Measurements from ENCODE around the gene OXER1. TPM values are rescaled to one million over a fixed set of nuclear protein-coding genes. Genes with fewer than 3 reads are reported as not detected.

The OXER1 gene
- total RNA-seq, 6 donors from 2014 or later: 0.22 to 3.1 (median 1.3) TPM

DNA sequence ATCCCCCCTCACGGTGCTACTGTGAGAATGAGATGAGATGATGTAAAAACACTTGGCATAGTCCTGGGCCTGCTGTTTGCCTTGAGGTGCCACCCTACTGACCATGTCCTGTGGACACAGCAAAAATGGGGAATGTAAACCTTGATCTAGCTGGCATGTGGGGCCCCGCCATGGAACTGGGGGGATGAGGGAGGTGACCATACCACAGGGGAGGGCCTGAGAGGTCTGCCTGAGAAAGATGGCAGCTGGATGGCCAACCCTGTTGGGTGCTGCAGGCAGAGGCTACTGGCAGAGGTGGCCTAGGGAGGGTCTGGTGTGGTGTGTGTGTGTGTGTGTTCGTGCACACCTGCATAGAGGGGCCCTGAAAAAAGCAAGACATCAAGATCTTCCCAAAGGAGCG lies 27.7 kb upstream of the OXER1 start:
- H3K4me1 ChIP-seq: peaks cover 9 to 20% (median 14%) of the 10 kb centered on the region in 4 donors
- H3K36me3 ChIP-seq: no peaks in the 10 kb centered on the region
- ATAC-seq (ENCODE audit: low FRiP score in 2 of 2) (no peak), DNase-seq (no peak)
- 80 to 91% methylated on average over 3 to 4 of the region's 4 CpGs for WGBS, 2 donors
- no peaks in the 10 kb centered on the region for H3K9me3 ChIP-seq
- TF ChIP-seq, protein P1, sequence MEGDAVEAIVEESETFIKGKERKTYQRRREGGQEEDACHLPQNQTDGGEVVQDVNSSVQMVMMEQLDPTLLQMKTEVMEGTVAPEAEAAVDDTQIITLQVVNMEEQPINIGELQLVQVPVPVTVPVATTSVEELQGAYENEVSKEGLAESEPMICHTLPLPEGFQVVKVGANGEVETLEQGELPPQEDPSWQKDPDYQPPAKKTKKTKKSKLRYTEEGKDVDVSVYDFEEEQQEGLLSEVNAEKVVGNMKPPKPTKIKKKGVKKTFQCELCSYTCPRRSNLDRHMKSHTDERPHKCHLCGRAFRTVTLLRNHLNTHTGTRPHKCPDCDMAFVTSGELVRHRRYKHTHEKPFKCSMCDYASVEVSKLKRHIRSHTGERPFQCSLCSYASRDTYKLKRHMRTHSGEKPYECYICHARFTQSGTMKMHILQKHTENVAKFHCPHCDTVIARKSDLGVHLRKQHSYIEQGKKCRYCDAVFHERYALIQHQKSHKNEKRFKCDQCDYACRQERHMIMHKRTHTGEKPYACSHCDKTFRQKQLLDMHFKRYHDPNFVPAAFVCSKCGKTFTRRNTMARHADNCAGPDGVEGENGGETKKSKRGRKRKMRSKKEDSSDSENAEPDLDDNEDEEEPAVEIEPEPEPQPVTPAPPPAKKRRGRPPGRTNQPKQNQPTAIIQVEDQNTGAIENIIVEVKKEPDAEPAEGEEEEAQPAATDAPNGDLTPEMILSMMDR (IDR thresholded peaks at IDR 0.05): no peak
- TF ChIP-seq POLR2A (IDR thresholded peaks at IDR 0.05) (no peak), EP300 (IDR thresholded peaks at IDR 0.05) (no peak), POLR2AphosphoS5 (IDR thresholded peaks at IDR 0.05) (no peak)
- peak overlapping the region in 3 of 4 donors; percentile 53 to 61 (median 53) for H3K4me3 ChIP-seq
- H3K27ac ChIP-seq: peak overlapping the region in 2 of 4 donors; percentile 85 to 87
- no peaks in the 10 kb centered on the region for H3K27me3 ChIP-seq

DNA sequence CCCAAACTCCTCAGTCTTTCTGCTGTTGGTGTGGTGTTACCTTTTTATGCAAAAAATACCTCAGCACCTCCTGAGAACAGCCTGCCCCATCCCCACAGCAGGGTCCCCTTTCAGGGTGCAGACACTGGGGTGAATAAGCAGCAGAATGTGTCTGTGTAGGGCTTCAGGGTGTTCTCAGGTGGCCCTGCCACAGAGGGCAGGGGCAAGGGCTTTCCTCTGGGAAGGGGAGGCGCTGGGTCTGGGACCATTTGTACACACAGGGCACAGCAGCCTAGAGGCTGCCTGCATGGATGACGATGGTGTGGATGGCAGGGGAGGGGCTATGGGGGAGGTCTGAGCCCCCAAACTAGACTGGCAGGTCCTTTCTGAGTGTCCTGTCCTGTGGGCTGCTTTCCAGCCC lies 25.8 kb upstream of the OXER1 start:
- TF ChIP-seq, protein P1 (IDR thresholded peaks at IDR 0.05): no peak
- TF ChIP-seq POLR2A (IDR thresholded peaks at IDR 0.05): no peak
- no peak for TF ChIP-seq POLR2AphosphoS5 (IDR thresholded peaks at IDR 0.05)
- no peak for TF ChIP-seq EP300 (IDR thresholded peaks at IDR 0.05)
- WGBS, 2 donors: 89 to 93% methylated on average over 2 of the region's 2 CpGs
- H3K27me3 ChIP-seq: no peaks in the 10 kb centered on the region
- ATAC-seq (ENCODE audit: low FRiP score in 2 of 2): no peak
- H3K4me1 ChIP-seq: peaks cover 9 to 20% (median 14%) of the 10 kb centered on the region in 4 donors
- no peak overlapping the region for H3K4me3 ChIP-seq
- DNase-seq: no peak
- H3K9me3 ChIP-seq: no peaks in the 10 kb centered on the region
- no peak overlapping the region for H3K27ac ChIP-seq
- no peaks in the 10 kb centered on the region for H3K36me3 ChIP-seq

DNA sequence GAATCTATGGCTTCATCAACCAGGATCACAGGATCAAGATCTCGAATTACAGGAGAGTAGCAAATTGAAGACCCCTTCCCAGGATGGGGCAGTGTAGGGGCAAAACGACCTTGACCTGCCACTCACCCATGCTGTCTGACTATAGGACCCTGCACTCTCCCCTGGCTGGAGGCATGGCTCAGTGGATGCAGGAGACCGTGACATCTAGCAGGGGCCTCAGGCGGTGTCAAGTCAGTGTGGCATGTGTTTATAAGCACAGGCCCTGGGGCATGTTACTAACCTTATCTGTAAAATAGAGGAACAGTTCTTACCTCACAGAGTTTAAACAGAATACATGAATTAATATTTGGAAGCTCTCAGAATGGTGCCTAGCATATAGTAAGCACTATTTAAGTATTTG lies 24.9 kb upstream of the OXER1 start:
- DNase-seq: no peak
- Histone ChIP-seq H3K27ac (no peak overlapping the region), H3K4me3 (no peak overlapping the region), H3K9me3 (no peaks in the 10 kb centered on the region), H3K36me3 (no peaks in the 10 kb centered on the region), H3K4me1 (peaks cover 9 to 20% (median 14%) of the 10 kb centered on the region in 4 donors), H3K27me3 (no peaks in the 10 kb centered on the region)
- WGBS, 2 donors: 67 to 78% methylated on average over 4 of the region's 4 CpGs
- ATAC-seq (ENCODE audit: low FRiP score in 2 of 2): no peak
- TF ChIP-seq POLR2A (IDR thresholded peaks at IDR 0.05) (no peak), EP300 (IDR thresholded peaks at IDR 0.05) (no peak), POLR2AphosphoS5 (IDR thresholded peaks at IDR 0.05) (no peak)
- TF ChIP-seq, protein P1 (IDR thresholded peaks at IDR 0.05): no peak

DNA sequence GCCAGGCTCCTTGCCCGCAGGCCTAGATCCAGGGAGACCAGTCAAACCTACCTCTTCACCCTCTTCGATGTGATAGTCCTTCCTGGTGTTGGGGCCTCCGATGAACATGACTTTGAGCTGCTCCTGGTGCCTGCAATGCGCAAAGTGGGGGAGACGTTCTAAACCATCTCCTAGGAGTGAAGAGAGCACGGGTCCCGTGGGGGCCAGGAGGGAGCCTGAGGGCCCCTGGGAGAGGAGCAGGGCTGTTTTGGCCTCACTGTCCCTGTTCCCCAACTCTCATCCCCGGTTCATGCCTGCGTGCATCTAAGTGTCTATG lies 24.5 kb upstream of the OXER1 start:
- DNase-seq (no peak), ATAC-seq (ENCODE audit: low FRiP score in 2 of 2) (no peak)
- 50 to 80% methylated on average over 4 to 9 of the region's 9 CpGs for WGBS, 2 donors

More for the DNA sequence above, 24.5 kb upstream of the OXER1 start:
- H3K4me3 ChIP-seq: no peak overlapping the region
- no peak overlapping the region for H3K27ac ChIP-seq
- H3K36me3 ChIP-seq: no peaks in the 10 kb centered on the region
- H3K4me1 ChIP-seq: peaks cover 9 to 19% (median 14%) of the 10 kb centered on the region in 4 donors
- no peaks in the 10 kb centered on the region for H3K9me3 ChIP-seq
- TF ChIP-seq, protein P1 (IDR thresholded peaks at IDR 0.05): no peak
- TF ChIP-seq POLR2A (IDR thresholded peaks at IDR 0.05): no peak
- no peak for TF ChIP-seq POLR2AphosphoS5 (IDR thresholded peaks at IDR 0.05)
- TF ChIP-seq EP300 (IDR thresholded peaks at IDR 0.05): no peak
- H3K27me3 ChIP-seq: no peaks in the 10 kb centered on the region
